ENCODE results near the gene CAMSAP2. TPM values are rescaled to one million over a fixed set of nuclear protein-coding genes. Genes with fewer than 3 reads are reported as not detected.

CAMSAP2 gene
- total and polyA plus RNA-seq, 5 donors: 6.9 to 39.5 (median 36.0) TPM

DNA sequence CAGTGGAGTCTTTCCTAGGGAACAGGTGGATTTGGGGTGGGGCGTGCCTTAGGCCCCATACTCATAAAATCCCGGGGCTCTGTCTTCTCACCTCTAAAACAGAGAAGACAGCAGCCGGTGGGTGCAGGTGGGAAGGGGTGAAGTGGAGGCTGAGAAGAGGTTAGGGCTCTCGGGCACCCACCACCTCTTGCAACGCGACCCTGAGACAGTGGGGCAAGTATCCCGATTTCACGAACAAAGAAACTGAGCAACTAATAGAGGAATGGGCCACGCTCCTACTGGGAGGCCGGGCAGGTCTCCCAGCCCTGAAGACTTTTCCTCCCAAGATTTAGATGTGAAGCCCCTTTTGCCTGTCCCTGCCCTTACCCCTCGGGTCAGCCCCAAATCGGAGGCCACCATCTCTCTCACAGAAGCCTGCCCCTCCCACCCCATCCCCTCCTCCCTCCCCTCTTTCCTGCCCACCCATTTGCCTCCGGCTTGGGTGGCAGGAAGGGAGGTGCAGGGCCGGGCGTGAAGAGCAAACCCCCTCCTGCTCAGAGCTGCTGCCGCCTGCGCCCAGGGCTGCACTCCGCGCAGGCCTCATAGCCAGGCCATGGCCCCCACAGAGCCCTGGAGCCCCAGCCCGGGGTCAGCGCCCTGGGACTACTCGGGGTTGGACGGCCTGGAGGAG lies 133.9 kb downstream of the CAMSAP2 start, which contains the start of gene GPR25:
GPR25 (plus strand) TSS at position 536 of the 670 bp plus-strand sequence; CDS start at position 593, 57 bp downstream.
- intact Hi-C loops (cut with DNase I): no loop called here
- ATAC-seq (peak in 1 of 2 donors; percentile 29), DNase-seq (no peak)
- Histone ChIP-seq H3K27me3 (ENCODE audit: control insufficient read depth, insufficient read depth) (no peaks in the 10 kb centered on the region), H3K9me3 (ENCODE audit: control insufficient read depth, low read length) (no peaks in the 10 kb centered on the region), H3K4me3 (ENCODE audit: low read length) (peak within 1 kb of the TSS; percentile 16), H3K4me1 (ENCODE audit: control insufficient read depth, insufficient read depth, low read length) (peaks cover 5% of the 10 kb centered on the region), H3K27ac (ENCODE audit: low read length) (no peak within 1 kb of the TSS)
- WGBS: 66% methylated on average over 23 of the region's 23 CpGs

- Histone ChIP-seq H3K27ac (ENCODE audit: low read length) (no peak overlapping the region), H3K4me3 (ENCODE audit: low read length) (peak overlapping the region; percentile 16), H3K9me3 (ENCODE audit: control insufficient read depth, low read length) (no peaks in the 10 kb centered on the region), H3K27me3 (ENCODE audit: control insufficient read depth, insufficient read depth) (no peaks in the 10 kb centered on the region), H3K4me1 (ENCODE audit: control insufficient read depth, insufficient read depth, low read length) (peaks cover 5% of the 10 kb centered on the region)
- 8% methylated on average over 61 of the region's 61 CpGs for WGBS
- intact Hi-C loops (cut with DNase I): no loop called here
- DNase-seq: peak in 2 of 3 donors; percentile 48 to 52
- peak; percentile 25 to 37 for ATAC-seq
Observed at GRCh38 chr1:200873116-200873670, 134.5 kb downstream of the CAMSAP2 start.

DNA sequence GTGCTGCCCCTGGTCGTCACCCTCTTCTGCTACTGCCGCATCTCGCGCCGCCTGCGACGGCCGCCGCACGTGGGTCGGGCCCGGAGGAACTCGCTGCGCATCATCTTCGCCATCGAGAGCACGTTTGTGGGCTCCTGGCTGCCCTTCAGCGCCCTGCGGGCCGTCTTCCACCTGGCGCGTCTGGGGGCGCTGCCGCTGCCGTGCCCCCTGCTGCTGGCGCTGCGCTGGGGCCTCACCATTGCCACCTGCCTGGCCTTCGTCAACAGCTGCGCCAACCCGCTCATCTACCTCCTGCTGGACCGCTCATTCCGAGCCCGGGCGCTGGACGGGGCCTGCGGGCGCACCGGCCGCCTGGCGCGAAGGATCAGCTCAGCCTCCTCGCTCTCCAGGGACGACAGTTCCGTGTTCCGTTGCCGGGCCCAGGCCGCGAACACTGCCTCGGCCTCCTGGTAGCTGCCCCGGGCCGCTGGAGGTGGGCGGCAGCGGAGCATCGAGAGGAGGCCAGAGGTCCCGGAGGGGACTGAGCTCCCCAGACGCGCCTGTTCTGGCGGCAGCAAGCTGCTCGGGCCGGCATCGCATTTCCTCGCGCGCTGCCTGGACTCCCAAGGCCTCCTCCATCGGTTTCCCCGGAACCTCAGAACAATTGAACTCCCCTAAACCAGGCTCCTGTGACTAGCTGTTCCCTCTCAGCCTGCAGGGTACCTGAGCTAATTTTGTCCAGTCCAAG lies 135.1 kb downstream of the CAMSAP2 start:
- ATAC-seq (peak; percentile 27 to 46), DNase-seq (peak in 1 of 3 donors; percentile 40)
- Histone ChIP-seq H3K4me1 (ENCODE audit: control insufficient read depth, insufficient read depth, low read length) (peaks cover 5% of the 10 kb centered on the region), H3K9me3 (ENCODE audit: control insufficient read depth, low read length) (no peaks in the 10 kb centered on the region), H3K27ac (ENCODE audit: low read length) (no peak overlapping the region), H3K27me3 (ENCODE audit: control insufficient read depth, insufficient read depth) (no peaks in the 10 kb centered on the region), H3K4me3 (ENCODE audit: low read length) (no peak overlapping the region)
- intact Hi-C loops (cut with DNase I): no loop called here
- 17% methylated on average over 66 of the region's 66 CpGs for WGBS

- 84% methylated on average over 6 of the region's 6 CpGs for WGBS
Observed at GRCh38 chr1:200874694-200875093, 136.0 kb downstream of the CAMSAP2 start.

DNA sequence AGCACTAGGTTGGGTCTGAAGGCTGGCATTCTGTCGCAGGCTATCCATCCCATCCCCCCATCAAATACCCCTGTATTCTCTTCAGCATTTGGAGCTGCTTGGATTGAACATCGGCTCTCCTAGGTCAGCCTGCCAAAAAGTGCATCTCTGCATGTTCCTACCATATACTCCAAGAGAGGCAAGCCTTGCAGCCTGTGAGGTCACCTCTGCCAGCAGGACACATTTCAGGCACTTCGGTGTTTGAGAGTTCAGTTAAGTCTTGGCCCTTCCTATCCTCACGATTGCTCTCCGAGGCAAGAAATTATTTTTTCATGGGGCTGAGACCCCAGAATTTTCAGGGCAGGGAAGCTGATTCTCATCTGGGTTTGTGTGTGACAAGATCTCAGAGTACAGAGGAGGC lies 136.7 kb downstream of the CAMSAP2 start:
- intact Hi-C loops (cut with DNase I): no loop called here
- no peak overlapping the region for H3K27ac ChIP-seq (ENCODE audit: low read length)
- DNase-seq (no peak), ATAC-seq (no peak)
- H3K9me3 ChIP-seq (ENCODE audit: control insufficient read depth, low read length): no peaks in the 10 kb centered on the region
- no peak overlapping the region for H3K4me3 ChIP-seq (ENCODE audit: low read length)
- H3K27me3 ChIP-seq (ENCODE audit: control insufficient read depth, insufficient read depth): no peaks in the 10 kb centered on the region
- H3K4me1 ChIP-seq (ENCODE audit: control insufficient read depth, insufficient read depth, low read length): peaks cover 5% of the 10 kb centered on the region
- WGBS: 87% methylated on average over 5 of the region's 5 CpGs

More at GRCh38 chr1:200874694-200875093, 136.0 kb downstream of the CAMSAP2 start:
- Histone ChIP-seq H3K4me1 (ENCODE audit: control insufficient read depth, insufficient read depth, low read length) (peaks cover 5% of the 10 kb centered on the region), H3K4me3 (ENCODE audit: low read length) (no peak overlapping the region), H3K27ac (ENCODE audit: low read length) (no peak overlapping the region), H3K27me3 (ENCODE audit: control insufficient read depth, insufficient read depth) (no peaks in the 10 kb centered on the region), H3K9me3 (ENCODE audit: control insufficient read depth, low read length) (no peaks in the 10 kb centered on the region)
- no peak for ATAC-seq
- no peak for DNase-seq
- intact Hi-C loops (cut with DNase I): no loop called here

GRCh38 chr1:200877010-200877409 lies 138.3 kb downstream of the CAMSAP2 start:
- H3K9me3 ChIP-seq (ENCODE audit: control insufficient read depth, low read length): no peaks in the 10 kb centered on the region
- intact Hi-C loops (cut with DNase I): no loop called here
- ATAC-seq (no peak), DNase-seq (no peak)
- H3K4me3 ChIP-seq (ENCODE audit: low read length): no peak overlapping the region
- peaks cover 5% of the 10 kb centered on the region for H3K4me1 ChIP-seq (ENCODE audit: control insufficient read depth, insufficient read depth, low read length)
- H3K27me3 ChIP-seq (ENCODE audit: control insufficient read depth, insufficient read depth): no peaks in the 10 kb centered on the region
- WGBS: 79% methylated on average over 3 of the region's 3 CpGs
- H3K27ac ChIP-seq (ENCODE audit: low read length): no peak overlapping the region

GRCh38 chr1:200877839-200878551 lies 139.3 kb downstream of the CAMSAP2 start:
- Histone ChIP-seq H3K9me3 (ENCODE audit: control insufficient read depth, low read length) (no peaks in the 10 kb centered on the region), H3K27me3 (ENCODE audit: control insufficient read depth, insufficient read depth) (no peaks in the 10 kb centered on the region), H3K27ac (ENCODE audit: low read length) (no peak overlapping the region), H3K4me3 (ENCODE audit: low read length) (no peak overlapping the region), H3K4me1 (ENCODE audit: control insufficient read depth, insufficient read depth, low read length) (peaks cover 3% of the 10 kb centered on the region)
- 84% methylated on average over 6 of the region's 6 CpGs for WGBS
- DNase-seq (no peak), ATAC-seq (no peak)
- intact Hi-C loops (cut with DNase I): no loop called here

GRCh38 chr1:200880212-200880611 lies 141.5 kb downstream of the CAMSAP2 start:
- no peak overlapping the region for H3K4me3 ChIP-seq (ENCODE audit: low read length)
- WGBS: 48% methylated on average over 3 of the region's 3 CpGs
- no peak for ATAC-seq
- H3K27me3 ChIP-seq (ENCODE audit: control insufficient read depth, insufficient read depth): no peaks in the 10 kb centered on the region
- intact Hi-C loops (cut with DNase I): no loop called here
- H3K9me3 ChIP-seq (ENCODE audit: control insufficient read depth, low read length): no peaks in the 10 kb centered on the region
- no peaks in the 10 kb centered on the region for H3K4me1 ChIP-seq (ENCODE audit: control insufficient read depth, insufficient read depth, low read length)
- H3K27ac ChIP-seq (ENCODE audit: low read length): no peak overlapping the region
- no peak for DNase-seq

- no peak overlapping the region for H3K4me3 ChIP-seq (ENCODE audit: low read length)
- intact Hi-C loops (cut with DNase I): no loop called here
- no peak for ATAC-seq
- DNase-seq: no peak
- no peaks in the 10 kb centered on the region for H3K9me3 ChIP-seq (ENCODE audit: control insufficient read depth, low read length)
- 82% methylated on average over 3 of the region's 3 CpGs for WGBS
- H3K4me1 ChIP-seq (ENCODE audit: control insufficient read depth, insufficient read depth, low read length): no peaks in the 10 kb centered on the region
- H3K27me3 ChIP-seq (ENCODE audit: control insufficient read depth, insufficient read depth): no peaks in the 10 kb centered on the region
- no peak overlapping the region for H3K27ac ChIP-seq (ENCODE audit: low read length)
Observed at GRCh38 chr1:200883118-200883517, 144.4 kb downstream of the CAMSAP2 start.

GRCh38 chr1:200885623-200886402 lies 147.1 kb downstream of the CAMSAP2 start:
- Histone ChIP-seq H3K9me3 (ENCODE audit: control insufficient read depth, low read length) (no peaks in the 10 kb centered on the region), H3K27me3 (ENCODE audit: control insufficient read depth, insufficient read depth) (no peaks in the 10 kb centered on the region), H3K27ac (ENCODE audit: low read length) (no peak overlapping the region), H3K4me1 (ENCODE audit: control insufficient read depth, insufficient read depth, low read length) (no peaks in the 10 kb centered on the region), H3K4me3 (ENCODE audit: low read length) (no peak overlapping the region)
- 94% methylated on average over 6 of the region's 6 CpGs for WGBS
- DNase-seq (no peak), ATAC-seq (no peak)
- intact Hi-C loops (cut with DNase I): no loop called here
